GM12891 (cell line): Measurements from ENCODE around the gene ABCB6.

Source experiments
- POLR2A ChIP-seq: IDR thresholded peaks from 2 replicates; pipeline ENCODE4 v1.6.1; 2011; ENCODE audit warnings: low read depth, low read length, control low read depth
- POLR2AphosphoS5 ChIP-seq: IDR thresholded peaks from 2 replicates; pipeline ENCODE4 v1.6.1; 2011; ENCODE audit warnings: low read depth, low read length, control low read depth
- TAF1 ChIP-seq: IDR thresholded peaks from 2 replicates; pipeline ENCODE4 v1.6.1; 2011; ENCODE audit warnings: low read depth, low read length, control low read depth

DNA sequence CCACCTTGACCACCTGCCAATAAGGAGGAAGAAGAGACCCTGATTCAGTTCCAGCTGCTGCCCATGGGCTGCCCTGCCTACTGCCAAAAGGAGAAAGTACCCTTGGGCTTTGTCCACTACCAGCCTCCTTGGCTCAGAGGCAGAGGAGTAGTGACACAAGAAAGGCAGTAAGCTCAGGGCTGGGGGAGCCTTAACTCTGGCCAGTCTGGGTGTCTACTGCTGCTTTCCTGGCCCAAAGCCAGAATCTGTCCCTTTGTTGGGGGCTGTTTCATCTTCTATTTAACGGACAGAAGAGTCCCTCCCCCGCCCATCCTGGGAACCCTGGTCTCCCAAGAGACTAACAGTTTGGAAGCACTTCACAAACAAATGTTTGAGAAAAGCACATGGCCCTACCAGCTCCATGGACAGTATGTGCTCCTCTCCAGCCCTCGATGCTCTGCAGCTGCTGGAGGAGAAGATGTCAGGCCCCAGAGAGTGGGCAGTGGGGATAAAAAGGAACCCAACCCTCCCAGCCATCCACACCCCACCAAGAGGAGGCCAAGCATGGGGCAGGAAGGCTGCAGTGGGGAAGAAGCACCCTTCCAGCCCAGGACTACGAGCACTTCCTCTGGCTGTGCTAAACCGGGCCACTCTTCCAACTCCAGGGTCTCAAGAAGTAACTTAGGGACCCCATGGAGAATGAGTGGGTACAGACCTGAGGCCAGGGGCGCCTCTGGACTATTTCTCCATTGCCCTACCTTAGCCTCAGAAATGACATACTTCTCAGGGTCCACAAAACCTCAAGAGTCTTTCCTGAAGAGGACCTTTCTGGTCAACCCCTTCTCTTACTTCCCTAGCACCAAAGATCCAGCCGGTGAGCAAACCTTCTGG, 9.5 kb upstream of the ABCB6 start:
- TF ChIP-seq POLR2AphosphoS5 (no peak), POLR2A (no peak), TAF1 (no peak)
